ENCODE measurements around the gene TMCC3. TPM values are rescaled to one million over a fixed set of nuclear protein-coding genes. Genes with fewer than 3 reads are reported as not detected.
"Not testable (repeated sequence)": the region's sequence is repeated elsewhere in the genome, so short reads cannot be mapped to it uniquely, and the experiment has no call there.

Gene TMCC3, protein sequence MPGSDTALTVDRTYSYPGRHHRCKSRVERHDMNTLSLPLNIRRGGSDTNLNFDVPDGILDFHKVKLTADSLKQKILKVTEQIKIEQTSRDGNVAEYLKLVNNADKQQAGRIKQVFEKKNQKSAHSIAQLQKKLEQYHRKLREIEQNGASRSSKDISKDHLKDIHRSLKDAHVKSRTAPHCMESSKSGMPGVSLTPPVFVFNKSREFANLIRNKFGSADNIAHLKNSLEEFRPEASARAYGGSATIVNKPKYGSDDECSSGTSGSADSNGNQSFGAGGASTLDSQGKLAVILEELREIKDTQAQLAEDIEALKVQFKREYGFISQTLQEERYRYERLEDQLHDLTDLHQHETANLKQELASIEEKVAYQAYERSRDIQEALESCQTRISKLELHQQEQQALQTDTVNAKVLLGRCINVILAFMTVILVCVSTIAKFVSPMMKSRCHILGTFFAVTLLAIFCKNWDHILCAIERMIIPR
- polyA plus RNA-seq (ENCODE audit: insufficient read length): 23.2 TPM

GRCh38 chr12:94650143-94651056 is at the start of gene TMCC3:
TSS of gene TMCC3 (minus strand) at chr12:94650557. CDS start at chr12:94650430, 127 bp downstream.
- peak; percentile 59 for DNase-seq

GRCh38 chr12:94699801-94700200 is 49.4 kb upstream of the TMCC3 start:
- DNase-seq: no peak

GRCh38 chr12:94698578-94698977 is 48.2 kb upstream of the TMCC3 start:
- DNase-seq: no peak

DNA sequence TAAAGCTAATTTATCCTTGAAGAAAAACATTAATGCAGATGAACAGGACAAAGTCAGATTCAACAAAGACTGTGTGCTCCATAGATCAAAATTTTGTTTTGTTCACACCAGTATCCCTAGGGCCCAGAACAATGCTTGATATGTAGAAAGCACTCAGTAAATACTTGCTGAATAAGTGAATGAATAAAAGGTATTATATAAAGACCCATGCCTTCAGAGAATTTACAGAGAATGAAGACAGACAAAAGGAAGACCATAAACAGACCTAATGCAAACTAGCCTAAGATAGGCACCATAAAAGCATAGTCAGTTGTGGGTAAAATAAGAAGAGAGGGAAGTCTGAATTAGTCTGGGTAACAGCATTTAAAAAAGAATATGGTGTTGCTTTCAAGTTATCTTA is 47.3 kb upstream of the TMCC3 start:
- no peak for DNase-seq

DNA sequence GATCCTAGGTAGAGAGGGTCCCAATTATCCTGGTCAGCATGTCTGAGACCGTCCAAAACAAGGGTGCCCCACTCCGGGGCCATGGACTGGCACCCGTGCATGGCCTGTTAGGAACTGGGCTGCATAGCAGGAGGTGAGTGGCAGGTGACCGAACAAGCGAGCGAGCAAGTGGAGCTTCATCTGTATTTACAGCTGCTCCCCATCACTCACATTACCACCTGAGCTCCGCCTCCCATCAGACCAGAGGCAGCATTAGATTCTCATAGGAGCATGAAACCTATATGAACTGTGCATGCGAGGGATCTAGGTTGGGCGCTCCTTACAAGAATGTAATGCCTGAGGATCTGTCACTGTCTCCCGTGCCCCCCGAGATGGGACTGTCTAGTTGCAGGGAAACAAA is 44.4 kb upstream of the TMCC3 start:
- DNase-seq: no peak

GRCh38 chr12:94692826-94693225 is 42.5 kb upstream of the TMCC3 start:
- DNase-seq: not testable (repeated sequence)

GRCh38 chr12:94690198-94690771 is 39.9 kb upstream of the TMCC3 start:
- DNase-seq: no peak

DNA sequence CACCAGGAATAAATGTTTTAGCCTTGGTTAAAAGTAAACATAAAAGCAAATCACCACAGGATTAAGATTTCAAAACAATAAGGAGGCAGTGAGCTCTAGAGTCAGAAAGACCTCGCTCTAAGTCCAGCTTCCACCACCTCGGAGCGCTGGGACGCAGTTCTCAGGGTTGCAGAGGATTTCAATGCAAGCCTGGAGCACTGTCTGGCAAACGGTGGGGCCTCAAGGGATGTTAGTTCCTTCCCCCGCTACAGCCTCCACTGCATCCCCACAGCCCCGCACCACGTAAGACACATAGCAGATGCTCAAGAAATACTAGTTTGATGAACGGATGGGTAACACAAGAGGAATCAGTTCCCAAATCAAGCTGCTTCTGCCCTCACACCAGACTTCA is 39.3 kb upstream of the TMCC3 start:
- no peak for DNase-seq

DNA sequence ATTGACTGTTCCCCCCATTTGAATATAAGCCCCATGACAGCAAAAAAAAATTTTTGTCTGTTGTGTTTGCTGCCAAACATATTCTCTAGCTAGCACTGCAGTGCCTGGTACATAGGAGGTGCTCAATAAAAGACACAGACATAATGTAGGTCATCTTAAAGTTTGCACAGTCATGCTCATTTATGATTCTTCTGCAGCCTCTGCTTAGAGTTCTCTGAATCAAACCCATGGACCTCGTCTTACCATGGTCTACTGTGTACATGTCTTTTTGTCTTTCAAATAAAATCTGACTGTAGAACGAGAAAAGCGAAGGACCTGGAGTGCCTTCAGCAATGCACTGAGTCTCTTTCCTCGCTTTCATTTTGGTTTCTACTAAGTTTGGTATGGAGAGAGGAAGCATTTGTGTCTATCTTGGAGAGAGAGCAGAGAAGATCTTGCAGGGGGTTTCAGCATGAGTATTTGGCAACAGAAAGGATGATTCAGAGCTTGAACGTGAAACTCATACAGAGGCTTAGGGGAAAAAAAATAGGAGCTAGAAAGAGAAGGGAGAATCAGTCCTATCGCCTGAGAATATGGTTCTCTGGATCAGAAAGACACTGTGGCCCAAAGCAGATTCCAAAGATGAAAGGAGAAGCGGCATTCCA is 38.8 kb upstream of the TMCC3 start:
- no peak for DNase-seq

DNA sequence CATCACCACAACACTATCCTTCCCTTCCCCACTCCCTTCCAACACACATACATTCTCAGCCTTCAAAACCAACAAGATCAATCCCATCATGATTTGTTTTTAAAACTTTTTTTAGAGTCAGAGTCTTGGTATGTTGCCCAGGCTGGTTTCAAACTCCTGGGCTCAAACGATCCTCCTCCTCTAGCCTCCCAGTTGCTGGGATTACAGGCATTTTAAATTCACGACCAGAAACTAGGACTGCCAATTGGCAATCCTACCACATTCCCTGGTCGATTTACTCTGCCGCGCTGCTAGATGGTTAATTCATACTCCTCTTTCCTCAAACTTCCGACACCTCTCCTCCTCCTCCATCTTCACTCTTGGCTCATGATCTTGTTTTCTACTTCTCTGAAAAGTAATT is 37.5 kb upstream of the TMCC3 start:
- no peak for DNase-seq

DNA sequence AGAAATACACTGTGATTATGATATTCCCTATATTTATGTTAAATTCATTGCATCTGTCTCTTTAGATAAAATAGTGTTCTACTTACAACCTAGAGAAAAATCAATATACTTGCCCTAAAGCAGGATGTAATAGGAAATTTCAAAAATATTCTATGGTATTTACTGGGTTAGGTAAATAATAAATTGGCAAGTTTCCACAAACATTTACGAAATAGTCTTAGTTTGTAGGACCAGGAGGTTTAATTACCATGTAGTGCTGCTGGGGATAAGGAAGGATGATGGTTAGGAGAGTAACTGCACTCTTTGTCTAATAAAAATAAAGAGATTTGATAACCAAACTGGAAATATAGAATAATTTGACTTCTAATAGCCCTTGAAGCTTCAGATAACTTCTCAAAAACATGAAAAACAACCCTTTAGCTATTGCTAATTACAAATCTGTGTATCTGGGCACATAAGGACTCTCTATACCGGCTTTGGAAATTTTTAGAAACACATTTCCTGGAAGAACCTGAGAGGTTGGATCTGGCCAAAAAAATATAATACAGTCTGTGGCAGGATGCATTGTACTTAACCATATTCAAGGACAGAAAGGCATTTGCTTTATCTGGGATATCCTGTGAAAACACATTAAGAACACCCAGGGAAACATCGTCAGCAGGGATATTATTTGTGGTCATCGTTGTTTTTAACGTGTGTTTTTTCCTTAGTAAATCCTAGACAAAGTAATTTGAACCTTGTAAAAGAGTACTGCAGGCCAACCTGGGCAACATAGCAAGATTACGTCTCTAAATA is 36.7 kb upstream of the TMCC3 start:
- DNase-seq: no peak

- DNase-seq: no peak
Measured at GRCh38 chr12:94684416-94685142, 34.2 kb upstream of the TMCC3 start.

GRCh38 chr12:94679554-94680195 is 29.3 kb upstream of the TMCC3 start:
- DNase-seq: no peak

- no peak for DNase-seq
Measured at GRCh38 chr12:94678849-94679248, 28.5 kb upstream of the TMCC3 start.

- DNase-seq: no peak
Measured at GRCh38 chr12:94678379-94678778, 28.0 kb upstream of the TMCC3 start.

- no peak for DNase-seq
Measured at GRCh38 chr12:94677778-94678177, 27.4 kb upstream of the TMCC3 start.

- DNase-seq: no peak
Measured at GRCh38 chr12:94676922-94677321, 26.6 kb upstream of the TMCC3 start.

DNA sequence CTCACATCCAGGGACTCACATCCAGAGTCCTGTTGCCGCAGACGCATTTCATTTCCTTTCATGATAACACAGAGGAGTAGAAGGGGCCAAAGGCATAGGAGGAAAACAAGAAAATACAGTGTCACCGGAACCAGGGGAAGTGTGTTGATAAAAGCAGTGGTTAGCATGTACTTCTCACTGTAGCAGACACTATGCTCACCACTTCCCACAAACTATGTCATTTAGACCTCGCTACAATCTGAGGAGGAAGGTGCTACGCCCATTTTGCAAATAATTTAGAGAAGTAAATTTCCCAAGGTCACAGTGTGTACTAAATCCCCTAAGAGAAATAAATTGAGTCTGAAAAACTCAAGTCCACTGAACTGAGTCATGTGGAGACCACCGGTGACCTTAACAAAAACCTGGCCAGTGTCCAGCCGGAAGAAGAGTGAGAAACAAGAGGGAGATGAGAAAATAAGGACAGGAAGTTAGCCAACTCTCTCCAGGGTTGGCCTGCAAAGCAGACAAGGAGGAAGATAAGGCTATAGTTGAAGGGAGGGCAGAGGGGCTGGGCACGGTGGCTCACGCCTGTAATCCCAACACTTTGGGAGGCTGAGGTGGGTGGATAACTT is 25.8 kb upstream of the TMCC3 start:
- no peak for DNase-seq

GRCh38 chr12:94674835-94675234 is 24.5 kb upstream of the TMCC3 start:
- no peak for DNase-seq

GRCh38 chr12:94674051-94674451 is 23.7 kb upstream of the TMCC3 start:
- DNase-seq: no peak
